NCI-H748 (cell line): Measurements from ENCODE around the gene TTC12.

ENCODE experiments used
- DNase-seq: peaks from one replicate; lab custom pipeline; 2025; ENCODE audit not compliant: unreplicated experiment; lab: John Stamatoyannopoulos, UW

The TTC12 gene

DNA sequence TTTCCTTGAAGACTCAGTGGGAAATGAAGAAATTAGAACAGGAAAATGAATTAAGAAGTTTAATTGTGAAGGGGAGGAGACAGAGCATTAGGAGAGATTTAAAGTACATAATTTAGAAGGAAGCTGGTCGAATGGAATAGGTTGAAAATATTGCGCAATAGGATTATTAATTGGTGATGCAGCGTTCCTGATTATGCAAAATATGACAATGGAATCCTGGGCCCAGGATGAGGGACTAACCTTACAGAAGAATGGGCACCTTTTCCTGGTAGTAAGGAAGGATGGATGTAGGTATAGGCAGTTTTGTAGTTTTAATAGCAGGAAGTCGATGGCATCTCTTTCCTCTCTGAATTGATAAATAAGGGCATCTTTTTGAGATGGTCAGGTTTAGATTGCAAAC lies 7.8 kb downstream of the TTC12 start:
- no peak for DNase-seq

DNA sequence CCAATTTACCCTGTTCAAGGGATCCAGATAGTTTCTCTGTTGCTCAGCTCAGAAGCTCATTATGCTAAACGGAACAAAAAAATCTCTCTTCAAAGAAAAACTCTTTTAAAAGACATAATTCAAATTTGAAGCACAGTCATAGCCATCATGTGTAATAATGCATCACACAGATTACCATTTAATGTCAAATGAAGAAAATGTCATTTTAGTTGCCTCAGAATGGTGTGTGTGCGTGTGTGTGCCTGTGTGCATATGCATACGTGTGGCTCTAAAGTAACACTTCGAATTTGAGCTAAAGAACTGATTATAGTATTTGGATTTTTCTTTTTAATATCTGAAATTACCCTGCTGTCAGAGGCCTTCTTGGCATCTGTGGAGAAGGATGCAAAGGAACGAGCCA lies 9.9 kb downstream of the TTC12 start:
- no peak for DNase-seq

DNA sequence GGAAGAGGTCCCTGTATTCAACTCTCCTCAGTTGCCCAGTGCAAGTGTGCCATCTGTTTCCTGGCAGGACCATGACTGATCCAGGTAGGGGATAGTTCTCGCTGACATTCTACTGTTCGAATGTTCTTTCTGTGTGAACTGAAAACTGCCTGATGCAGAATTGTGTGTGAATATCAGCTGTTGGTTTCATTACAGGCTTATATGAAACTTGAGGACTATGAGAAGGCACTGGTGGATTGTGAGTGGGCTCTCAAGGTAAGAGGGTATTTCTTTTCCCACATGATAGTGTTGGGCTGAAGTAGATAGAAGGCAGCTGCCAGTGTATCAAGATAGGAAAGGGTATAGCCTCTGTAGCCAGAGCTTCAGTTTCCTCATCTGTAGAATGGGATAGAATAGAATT lies 15.3 kb downstream of the TTC12 start:
- DNase-seq: no peak

DNA sequence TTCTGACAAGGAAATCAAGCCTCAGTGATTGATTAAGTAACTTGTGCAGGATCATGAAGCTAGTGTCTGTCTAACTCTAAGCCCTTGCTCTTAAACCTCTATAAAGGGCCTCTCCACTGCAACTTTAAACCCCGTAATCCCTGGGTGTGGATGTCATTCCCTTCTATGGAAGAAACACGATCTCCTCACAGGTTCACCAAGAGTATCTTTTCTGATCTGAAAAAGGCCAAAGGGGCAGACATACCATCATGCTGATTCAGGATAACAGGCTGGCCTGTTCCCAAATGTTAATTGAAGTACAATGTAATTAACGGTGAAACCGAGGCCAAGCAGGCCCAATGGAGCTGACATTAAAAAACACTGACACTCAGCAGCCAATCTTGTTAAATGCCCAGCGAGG lies 17.1 kb downstream of the TTC12 start:
- DNase-seq: no peak

DNA sequence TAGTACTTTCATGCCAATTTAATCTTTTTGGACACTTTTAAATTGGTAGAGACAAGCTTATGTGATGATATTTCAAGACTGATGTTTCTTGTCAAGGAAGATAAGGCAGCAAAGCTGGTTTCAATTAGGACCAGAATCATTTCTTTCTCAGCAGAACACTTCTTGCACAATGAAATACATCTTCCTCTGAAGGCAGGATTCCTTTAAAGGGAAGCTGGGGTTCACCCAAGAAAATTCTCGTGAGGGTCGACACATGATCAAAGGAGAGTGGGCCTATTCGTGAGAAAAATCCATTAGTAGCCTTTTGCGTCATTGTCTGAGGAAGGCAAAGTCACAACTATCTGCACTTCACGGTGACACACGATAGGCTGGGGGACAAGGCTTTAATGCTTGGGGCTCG lies 17.6 kb downstream of the TTC12 start:
- DNase-seq: no peak

DNA sequence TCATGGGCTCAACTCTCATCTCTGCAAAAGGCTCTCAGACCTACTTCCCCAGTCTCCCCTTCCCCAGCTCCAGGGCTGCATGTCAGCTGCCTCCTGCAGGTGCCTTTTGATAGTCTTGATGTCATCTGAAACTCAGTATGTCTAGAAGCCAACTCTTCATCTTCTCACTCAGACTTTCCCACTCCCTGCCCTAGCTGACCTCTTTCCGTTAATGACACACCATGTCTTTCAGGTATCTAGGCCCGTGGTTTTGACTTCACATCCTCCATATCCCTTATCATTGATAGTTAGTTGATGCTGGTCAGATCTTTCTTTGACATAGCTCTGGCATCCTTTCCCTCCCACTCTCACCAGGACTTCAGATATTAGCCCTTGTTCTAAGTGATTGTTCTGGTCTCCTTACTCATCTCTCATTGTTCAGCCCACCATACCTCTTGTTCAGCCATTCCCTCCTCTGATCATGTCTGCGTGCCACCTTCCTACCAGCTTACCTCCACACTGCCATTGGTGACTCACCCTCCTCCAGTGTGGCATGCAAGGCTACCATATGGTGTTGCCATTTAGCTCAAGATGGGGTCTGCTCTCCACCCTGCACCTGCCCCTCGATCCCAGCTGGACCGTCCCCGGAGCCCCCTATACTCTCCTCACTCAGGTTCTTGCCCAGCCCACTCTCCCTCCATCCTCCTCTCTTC lies 18.4 kb downstream of the TTC12 start:
- DNase-seq: no peak

DNA sequence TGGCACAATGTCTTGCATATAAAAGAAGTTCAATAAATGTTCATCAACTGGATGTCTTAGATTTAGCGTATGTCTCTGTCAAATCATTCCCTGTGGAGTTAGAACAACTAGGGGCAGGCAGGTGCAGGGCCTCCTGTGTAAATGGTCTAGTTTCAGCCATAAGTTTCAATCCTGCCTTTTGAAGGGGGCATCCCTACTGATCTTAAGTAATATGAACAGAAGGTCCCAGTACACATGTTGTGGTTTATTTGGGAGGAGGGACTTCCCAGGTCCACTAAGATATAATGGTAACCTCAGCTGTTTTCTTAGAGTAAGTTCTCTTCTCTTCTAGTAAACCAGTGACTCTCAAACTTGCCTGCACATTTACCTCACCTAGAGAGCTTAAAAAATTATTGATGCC lies 19.8 kb downstream of the TTC12 start:
- DNase-seq: no peak

DNA sequence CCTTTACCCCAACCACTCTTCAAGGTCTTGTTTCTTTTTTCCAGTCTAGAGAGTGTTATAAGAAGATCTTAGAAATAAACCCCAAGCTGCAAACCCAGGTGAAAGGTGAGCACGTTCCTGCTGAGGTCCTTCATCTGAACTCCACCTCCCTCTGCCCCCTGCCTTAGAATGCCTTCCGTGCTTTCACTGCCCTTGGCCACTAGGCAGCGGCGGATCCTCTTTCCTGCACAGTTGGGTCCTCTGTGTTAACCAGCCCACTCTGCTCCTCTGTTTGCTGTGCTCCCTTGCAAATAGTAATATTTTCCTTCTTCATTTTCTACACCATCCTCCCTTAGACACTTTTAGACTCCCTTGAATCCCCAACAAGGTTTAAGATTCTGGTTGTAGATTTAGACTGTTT lies 24.3 kb downstream of the TTC12 start:
- DNase-seq: no peak

DNA sequence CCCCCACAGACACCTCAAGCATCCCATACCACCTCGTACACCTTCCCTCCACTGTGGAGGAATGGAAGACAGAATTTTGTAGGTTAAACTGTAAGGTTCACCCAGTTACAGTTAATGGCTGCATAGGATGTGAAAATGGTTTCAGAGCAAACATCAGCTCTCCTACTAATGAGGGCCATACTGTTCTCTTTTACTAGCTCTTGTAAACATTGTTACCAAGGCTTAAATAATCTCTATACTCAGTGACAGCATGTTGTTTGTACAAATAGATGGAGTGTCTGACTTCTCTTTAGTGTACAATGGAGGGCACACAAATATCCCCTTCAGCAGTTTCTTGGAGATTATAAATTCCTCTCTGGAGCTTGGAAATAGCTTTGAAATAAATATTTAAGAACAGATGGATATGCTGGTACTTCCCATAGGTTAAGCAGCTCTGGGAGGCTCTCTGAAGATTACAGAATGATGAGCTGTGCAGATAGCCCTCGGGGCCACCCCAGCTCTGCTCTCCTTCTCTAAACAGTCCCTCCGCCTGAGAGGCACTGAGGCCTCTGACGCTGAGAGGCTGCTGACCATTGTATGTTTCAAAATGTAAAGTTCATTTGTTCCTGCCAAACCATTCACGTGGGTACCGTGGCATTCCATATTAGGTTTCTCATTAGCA lies 25.7 kb downstream of the TTC12 start:
- DNase-seq: peak; percentile 23

DNA sequence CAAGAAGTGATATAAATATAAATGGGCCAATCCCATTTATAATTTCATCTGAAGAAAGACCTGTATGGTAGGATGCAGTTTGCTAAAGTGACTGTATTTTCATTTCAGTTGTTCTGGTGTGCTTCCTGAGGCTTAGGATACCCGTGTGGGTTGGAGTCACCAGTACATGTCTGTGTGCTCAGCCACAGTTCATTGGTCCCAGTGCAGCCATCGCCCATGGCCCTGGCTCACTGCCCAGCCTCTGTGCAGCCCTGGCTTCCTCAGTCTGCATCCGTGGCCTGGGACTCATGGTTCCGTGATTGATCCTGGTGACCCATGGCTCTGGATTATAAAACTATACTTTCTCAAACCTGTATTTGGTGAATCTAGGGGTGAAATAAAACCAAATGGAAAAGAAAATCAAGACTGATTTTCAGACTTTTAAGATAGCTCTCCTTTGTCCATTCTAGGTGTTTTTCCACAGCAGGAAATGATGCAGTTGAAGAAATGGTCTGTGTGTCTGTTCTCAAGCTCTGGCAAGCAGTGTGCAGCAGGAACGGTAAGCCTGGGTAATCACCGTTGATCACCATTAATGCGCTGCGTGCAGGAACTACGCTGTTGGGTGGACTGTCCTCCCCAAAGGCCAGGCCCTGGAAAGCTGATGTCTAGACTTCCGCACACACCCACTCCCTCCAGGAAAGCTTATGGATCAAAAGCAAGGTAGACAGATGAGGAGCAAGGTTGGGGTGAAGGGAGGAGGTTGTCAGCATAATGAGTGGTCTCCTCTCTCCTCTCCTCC lies 27.2 kb downstream of the TTC12 start:
- no peak for DNase-seq

DNA sequence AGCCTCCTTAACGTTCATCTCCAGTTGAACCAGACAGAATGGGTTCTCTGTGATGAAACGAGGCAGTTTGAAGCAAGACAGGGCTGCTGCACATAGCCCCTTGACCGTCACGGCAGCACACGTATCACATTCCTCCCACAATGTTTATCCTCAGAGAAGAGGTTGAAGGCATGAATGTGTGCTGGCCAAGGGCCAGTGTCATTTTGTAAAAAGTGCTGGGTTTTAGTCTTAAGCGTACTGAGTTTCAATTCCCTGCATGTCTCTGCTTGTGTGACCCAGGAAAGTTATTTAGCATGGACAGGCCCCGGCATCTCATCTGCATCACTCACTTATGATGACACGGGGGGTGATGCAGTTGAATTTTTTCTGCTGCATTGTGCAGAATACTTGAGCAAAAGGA lies 31.6 kb downstream of the TTC12 start:
- DNase-seq: no peak

DNA sequence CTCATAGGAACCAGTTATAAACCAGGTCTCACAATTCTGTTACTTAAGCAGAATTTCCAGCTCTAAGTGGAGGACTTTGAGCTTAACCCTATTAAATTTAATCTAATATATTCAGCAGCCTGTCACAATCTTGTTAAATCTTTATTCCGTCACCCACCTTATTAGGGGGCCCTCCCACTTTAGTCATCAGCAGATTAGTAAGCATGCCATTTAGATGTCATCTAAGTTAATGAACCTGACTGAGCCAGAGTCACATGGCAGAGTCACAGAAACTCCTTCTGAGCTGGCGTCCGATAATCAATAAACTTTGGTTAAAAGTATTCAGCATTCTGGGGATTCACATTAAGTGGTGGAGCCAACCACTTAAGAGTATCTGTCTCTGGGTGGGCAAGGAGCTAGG lies 35.1 kb downstream of the TTC12 start:
- no peak for DNase-seq

DNA sequence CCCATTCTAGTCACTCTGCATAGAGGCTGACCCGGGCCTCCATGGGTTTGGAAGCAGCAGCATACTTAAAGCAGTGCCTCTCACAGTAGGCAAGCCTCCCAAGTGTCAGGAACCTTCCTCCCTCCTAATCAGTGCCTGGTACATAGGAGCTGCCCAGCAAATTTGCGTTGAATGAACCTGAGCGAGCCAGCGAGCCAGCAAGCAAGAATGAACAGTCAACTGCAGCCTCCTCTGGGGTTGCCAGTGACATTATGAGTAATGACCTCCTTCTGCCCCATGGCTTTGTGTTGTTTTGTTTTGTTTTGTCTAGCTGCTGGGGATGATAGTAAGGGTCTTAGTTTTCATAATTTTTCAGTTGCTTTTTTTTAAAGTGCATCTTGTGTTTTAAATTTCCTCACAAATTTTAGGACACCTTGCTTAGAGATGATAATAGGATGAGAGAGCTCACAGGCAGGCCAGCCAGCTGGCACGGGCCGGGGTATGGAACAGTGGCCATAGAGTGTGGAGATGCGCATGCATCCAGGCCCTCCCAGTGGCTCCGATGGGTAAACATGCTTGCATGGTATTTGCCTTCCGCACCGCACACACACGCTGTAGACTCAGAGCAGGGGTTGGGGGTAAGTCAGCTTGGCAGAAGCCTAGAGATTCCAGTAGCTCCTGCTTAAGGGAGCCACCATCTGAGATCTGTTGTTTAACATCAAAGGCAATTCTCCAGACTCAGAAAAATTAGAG lies 36.1 kb downstream of the TTC12 start:
- DNase-seq: peak; percentile 50

DNA sequence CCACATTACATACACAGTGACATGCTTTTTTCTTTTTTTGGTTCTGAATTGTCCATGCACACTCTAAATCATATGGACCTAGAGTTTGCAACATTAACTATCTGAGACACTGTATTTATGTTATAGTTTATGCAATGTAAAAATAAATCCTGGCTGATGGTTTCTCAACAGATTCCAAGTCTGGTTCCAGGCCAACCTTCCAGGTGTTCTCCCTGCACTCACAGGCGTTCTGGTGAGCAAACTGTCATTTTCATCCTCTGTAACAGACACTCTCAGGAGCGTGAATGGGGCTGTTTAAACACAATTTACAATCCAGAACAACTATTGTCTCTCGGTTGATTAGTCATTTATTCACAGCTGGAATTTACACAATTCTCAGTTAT lies 36.7 kb downstream of the TTC12 start:
- DNase-seq: peak; percentile 82

DNA sequence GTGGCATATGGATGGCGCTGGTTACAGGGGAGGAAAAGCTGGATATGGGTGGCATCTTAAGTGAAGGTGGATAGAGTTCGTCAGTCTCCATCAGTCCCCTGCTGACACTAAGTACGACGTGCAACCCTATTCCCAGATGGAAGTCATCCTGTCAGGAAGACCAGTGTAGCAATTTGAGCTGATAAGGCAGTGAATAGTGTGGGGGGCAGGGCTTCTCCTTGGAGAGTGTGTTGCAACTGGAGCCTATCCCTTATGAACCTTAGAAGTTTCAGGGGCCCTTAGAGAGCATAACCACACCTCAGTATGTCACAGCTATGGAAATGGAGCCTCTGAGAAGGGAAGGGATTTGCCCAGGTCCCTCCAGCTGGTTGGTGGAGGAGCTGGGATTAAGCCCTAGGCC lies 37.1 kb downstream of the TTC12 start:
- DNase-seq: no peak

DNA sequence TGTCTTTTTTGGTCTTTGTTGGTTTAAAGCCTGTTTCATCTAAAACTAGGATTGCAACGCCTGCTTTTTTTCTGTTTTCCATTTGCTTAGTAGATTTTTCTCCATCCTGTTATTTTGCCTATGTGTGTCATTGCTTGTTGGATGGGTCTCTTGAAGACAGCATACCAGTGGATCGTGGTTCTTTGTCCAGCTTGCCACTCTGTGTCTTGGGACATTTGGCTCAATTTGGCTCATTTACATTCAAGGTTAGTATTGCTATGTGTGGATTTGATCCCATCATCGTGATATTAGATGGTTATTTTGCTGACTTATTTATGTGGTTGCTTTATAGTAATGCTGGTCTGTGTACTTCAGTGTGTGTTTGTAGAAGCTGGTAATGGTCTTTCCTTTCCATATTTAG lies 41.8 kb downstream of the TTC12 start:
- no peak for DNase-seq

DNA sequence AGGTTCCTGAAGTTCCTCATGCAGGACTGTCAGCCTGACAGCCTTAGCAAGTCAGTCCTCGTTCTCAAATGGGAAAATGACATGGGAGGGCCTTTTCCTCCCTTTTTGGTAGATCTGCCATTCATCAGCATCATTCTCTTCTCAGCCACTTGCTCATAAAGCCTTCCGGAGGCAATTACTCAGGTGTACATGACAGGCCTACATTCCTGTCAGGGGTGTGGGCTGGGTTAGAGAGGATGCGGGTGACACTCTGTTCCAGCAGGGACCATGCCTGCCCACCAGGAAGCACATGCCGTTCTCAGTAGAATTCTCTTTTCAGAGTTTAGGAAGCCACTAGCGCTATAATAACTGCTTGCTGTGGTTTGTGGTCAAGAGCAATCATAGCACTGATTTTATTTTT lies 49.0 kb downstream of the TTC12 start:
- DNase-seq: no peak

DNA sequence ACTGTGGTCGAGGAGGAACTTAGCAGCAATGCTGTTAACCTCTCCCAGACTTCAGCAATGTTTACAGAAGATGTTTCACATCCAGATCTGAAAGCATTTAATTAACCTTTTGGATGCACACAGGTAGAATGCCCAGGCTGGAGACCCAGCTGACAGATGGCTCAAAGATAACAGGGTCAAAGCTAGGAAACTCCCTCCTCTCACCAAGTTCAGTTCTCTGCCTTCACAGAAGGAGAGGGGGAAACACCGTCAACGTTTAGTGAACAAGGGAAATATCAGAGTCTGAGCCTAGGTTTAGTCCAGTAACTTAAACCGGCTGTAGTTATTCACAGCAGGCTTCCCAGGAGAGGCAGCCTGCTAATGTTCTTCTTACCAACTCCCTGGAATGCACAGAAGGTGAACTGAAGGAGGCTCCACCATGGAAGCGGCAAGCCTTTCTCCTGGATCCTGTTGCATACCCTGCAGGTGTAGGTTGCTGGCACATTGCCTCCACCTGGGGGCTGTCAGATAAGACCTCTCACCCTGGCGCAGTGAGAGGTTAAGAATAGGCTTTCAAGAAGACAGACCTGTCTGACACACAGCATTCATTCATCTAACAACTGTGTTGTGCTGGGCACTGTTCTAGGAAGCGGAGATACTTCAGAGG lies 49.7 kb downstream of the TTC12 start:
- no peak for DNase-seq

DNA sequence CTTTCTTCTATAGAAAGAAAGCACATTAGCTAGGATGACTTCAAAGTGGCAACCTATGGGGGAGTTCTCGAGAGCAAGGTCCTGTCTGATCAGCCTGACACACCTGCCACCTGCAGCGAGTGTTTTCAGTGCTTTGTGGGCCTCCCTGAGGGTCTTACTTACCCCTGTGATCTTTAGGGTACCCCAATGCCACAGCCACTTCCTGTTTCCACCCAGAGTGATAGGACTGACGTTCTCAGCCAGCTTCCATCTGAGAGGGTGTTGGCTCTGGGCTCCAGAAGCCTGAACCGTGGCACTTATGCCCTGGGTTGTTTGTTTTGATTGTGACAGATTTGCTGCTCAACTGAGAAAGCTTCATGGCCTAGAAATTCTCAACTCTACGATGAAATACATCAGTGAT lies 51.5 kb downstream of the TTC12 start:
- no peak for DNase-seq

DNA sequence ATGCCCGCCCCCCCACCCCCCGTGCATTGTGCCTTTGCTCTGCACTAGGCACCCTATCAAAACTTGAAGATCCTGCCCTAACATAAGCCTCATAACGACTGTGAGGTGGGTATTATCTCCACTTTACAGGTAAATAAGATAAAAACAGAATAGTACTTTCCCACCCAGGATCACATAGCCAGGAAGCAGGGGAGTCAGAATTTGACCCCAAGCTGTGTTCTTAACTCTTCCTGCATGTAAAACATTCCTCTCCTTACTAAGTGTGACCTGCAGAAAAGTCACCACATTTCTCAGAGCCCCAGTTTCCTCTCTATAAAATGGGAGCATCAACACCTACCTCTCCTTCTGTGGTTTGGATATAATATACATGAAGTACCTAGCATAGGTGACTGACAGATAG lies 55.0 kb downstream of the TTC12 start:
- DNase-seq: no peak

DNA sequence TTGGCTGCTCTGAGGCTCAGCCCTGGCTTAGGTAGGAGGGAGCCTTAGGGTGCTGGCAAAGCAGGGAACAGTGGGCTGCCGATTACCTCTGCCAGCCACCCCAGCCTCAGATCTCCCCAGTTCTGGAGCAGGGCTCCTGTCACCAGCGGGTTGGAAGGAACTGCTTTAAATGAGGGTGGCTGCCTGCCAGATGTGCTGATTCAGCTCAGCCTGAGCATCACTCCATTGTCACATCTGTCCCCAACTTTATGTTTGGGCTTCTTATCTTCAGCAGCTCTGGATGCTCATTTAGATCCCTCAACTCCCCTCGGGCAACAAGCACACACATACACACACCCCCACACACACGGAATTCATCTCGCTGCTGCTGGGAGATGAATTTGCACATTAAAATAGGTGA lies 56.3 kb downstream of the TTC12 start:
- no peak for DNase-seq
